ENCODE measurements around the gene TRIOBP.

DNA sequence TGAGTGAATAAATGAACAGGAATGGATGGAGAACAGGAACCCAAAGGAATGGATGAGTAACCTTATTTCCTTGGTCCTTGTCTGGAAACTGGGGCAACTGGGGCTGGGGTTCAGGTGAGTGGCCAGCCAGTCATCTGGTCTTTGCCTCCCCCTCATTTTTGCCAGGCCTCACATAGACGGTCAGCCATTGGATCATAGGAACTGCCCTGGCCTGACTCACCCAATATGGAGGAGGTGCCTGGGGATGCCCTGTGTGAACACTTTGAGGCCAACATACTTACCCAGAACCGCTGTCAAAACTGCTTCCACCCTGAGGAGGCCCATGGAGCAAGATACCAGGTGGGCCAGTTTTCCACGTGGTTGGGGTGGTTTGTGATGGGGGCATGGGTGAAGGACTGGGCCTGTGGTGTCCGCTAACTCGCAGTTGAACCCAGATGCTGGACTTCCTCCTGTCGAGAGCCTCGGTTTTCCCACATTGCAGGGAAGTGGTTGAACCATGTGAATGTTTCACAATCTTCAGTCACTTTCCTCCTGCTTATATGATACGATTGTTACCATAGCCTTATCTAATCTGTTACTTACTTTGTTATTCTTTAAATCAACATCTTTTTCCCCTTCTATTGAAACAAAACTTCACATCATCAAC lies 4.4 kb downstream of the TRIOBP start:
- no peak for TF ChIP-seq POLR2AphosphoS5 (IDR thresholded peaks at IDR 0.05; ENCODE audit: borderline replicate concordance, low read depth, low read length)
- no peak for TF ChIP-seq EZH2 (IDR thresholded peaks at IDR 0.05)
- no peak for TF ChIP-seq FOXP2 (optimal IDR thresholded peaks at IDR 0.05; ENCODE audit: control extremely low read depth, extremely low read length, insufficient read depth)

Measured in SK-N-MC (cell line).